ENCODE results near the gene INSIG2.

The INSIG2 gene

GRCh38 chr2:118112771-118113334 lies 24.6 kb downstream of the INSIG2 start:
- no peaks in the 10 kb centered on the region for H3K4me1 ChIP-seq (ENCODE audit: control insufficient read depth, insufficient read depth, low read length, poor library complexity, severe bottlenecking)
- H3K4me3 ChIP-seq (ENCODE audit: insufficient read depth, low read depth, low read length, poor library complexity, severe bottlenecking): no peak overlapping the region
- no peak for DNase-seq
- H3K36me3 ChIP-seq (ENCODE audit: control insufficient read depth, insufficient read depth, low read length): peaks cover 15% of the 10 kb centered on the region
- H3K27ac ChIP-seq (ENCODE audit: insufficient read depth, low read length, poor library complexity, severe bottlenecking): no peak overlapping the region
- H3K27me3 ChIP-seq (replicated peaks; ENCODE audit: control insufficient read depth, insufficient read depth, low read length, poor library complexity, severe bottlenecking): no peaks in the 10 kb centered on the region
- H3K9me3 ChIP-seq (ENCODE audit: control insufficient read depth, low read length): no peaks in the 10 kb centered on the region

GRCh38 chr2:118114863-118115262 lies 26.6 kb downstream of the INSIG2 start:
- H3K4me3 ChIP-seq (ENCODE audit: insufficient read depth, low read depth, low read length, poor library complexity, severe bottlenecking): no peak overlapping the region
- H3K4me1 ChIP-seq (ENCODE audit: control insufficient read depth, insufficient read depth, low read length, poor library complexity, severe bottlenecking): no peaks in the 10 kb centered on the region
- DNase-seq: no peak
- no peaks in the 10 kb centered on the region for H3K36me3 ChIP-seq (ENCODE audit: control insufficient read depth, insufficient read depth, low read length)
- H3K9me3 ChIP-seq (ENCODE audit: control insufficient read depth, low read length): no peaks in the 10 kb centered on the region
- no peaks in the 10 kb centered on the region for H3K27me3 ChIP-seq (replicated peaks; ENCODE audit: control insufficient read depth, insufficient read depth, low read length, poor library complexity, severe bottlenecking)
- H3K27ac ChIP-seq (ENCODE audit: insufficient read depth, low read length, poor library complexity, severe bottlenecking): no peak overlapping the region

GRCh38 chr2:118115761-118116160 lies 27.5 kb downstream of the INSIG2 start:
- Histone ChIP-seq H3K36me3 (ENCODE audit: control insufficient read depth, insufficient read depth, low read length) (no peaks in the 10 kb centered on the region), H3K9me3 (ENCODE audit: control insufficient read depth, low read length) (no peaks in the 10 kb centered on the region), H3K27me3 (replicated peaks; ENCODE audit: control insufficient read depth, insufficient read depth, low read length, poor library complexity, severe bottlenecking) (no peaks in the 10 kb centered on the region), H3K27ac (ENCODE audit: insufficient read depth, low read length, poor library complexity, severe bottlenecking) (no peak overlapping the region), H3K4me3 (ENCODE audit: insufficient read depth, low read depth, low read length, poor library complexity, severe bottlenecking) (no peak overlapping the region), H3K4me1 (ENCODE audit: control insufficient read depth, insufficient read depth, low read length, poor library complexity, severe bottlenecking) (no peaks in the 10 kb centered on the region)
- DNase-seq: no peak

GRCh38 chr2:118118479-118118878 lies 30.2 kb downstream of the INSIG2 start:
- no peak for DNase-seq
- H3K27me3 ChIP-seq (replicated peaks; ENCODE audit: control insufficient read depth, insufficient read depth, low read length, poor library complexity, severe bottlenecking): no peaks in the 10 kb centered on the region
- H3K4me3 ChIP-seq (ENCODE audit: insufficient read depth, low read depth, low read length, poor library complexity, severe bottlenecking): no peak overlapping the region
- H3K4me1 ChIP-seq (ENCODE audit: control insufficient read depth, insufficient read depth, low read length, poor library complexity, severe bottlenecking): no peaks in the 10 kb centered on the region
- H3K36me3 ChIP-seq (ENCODE audit: control insufficient read depth, insufficient read depth, low read length): no peaks in the 10 kb centered on the region
- no peaks in the 10 kb centered on the region for H3K9me3 ChIP-seq (ENCODE audit: control insufficient read depth, low read length)
- no peak overlapping the region for H3K27ac ChIP-seq (ENCODE audit: insufficient read depth, low read length, poor library complexity, severe bottlenecking)

GRCh38 chr2:118119158-118119727 lies 31.0 kb downstream of the INSIG2 start:
- Histone ChIP-seq H3K9me3 (ENCODE audit: control insufficient read depth, low read length) (no peaks in the 10 kb centered on the region), H3K4me1 (ENCODE audit: control insufficient read depth, insufficient read depth, low read length, poor library complexity, severe bottlenecking) (no peaks in the 10 kb centered on the region), H3K4me3 (ENCODE audit: insufficient read depth, low read depth, low read length, poor library complexity, severe bottlenecking) (no peak overlapping the region), H3K27ac (ENCODE audit: insufficient read depth, low read length, poor library complexity, severe bottlenecking) (no peak overlapping the region), H3K36me3 (ENCODE audit: control insufficient read depth, insufficient read depth, low read length) (no peaks in the 10 kb centered on the region), H3K27me3 (replicated peaks; ENCODE audit: control insufficient read depth, insufficient read depth, low read length, poor library complexity, severe bottlenecking) (no peaks in the 10 kb centered on the region)
- no peak for DNase-seq

GRCh38 chr2:118119761-118120400 lies 31.6 kb downstream of the INSIG2 start:
- Histone ChIP-seq H3K4me3 (ENCODE audit: insufficient read depth, low read depth, low read length, poor library complexity, severe bottlenecking) (no peak overlapping the region), H3K27me3 (replicated peaks; ENCODE audit: control insufficient read depth, insufficient read depth, low read length, poor library complexity, severe bottlenecking) (no peaks in the 10 kb centered on the region), H3K27ac (ENCODE audit: insufficient read depth, low read length, poor library complexity, severe bottlenecking) (no peak overlapping the region), H3K4me1 (ENCODE audit: control insufficient read depth, insufficient read depth, low read length, poor library complexity, severe bottlenecking) (no peaks in the 10 kb centered on the region), H3K36me3 (ENCODE audit: control insufficient read depth, insufficient read depth, low read length) (no peaks in the 10 kb centered on the region), H3K9me3 (ENCODE audit: control insufficient read depth, low read length) (no peaks in the 10 kb centered on the region)
- DNase-seq: no peak

GRCh38 chr2:118120401-118120780 lies 32.1 kb downstream of the INSIG2 start:
- Histone ChIP-seq H3K27ac (ENCODE audit: insufficient read depth, low read length, poor library complexity, severe bottlenecking) (no peak overlapping the region), H3K4me3 (ENCODE audit: insufficient read depth, low read depth, low read length, poor library complexity, severe bottlenecking) (no peak overlapping the region), H3K36me3 (ENCODE audit: control insufficient read depth, insufficient read depth, low read length) (no peaks in the 10 kb centered on the region), H3K4me1 (ENCODE audit: control insufficient read depth, insufficient read depth, low read length, poor library complexity, severe bottlenecking) (no peaks in the 10 kb centered on the region), H3K27me3 (replicated peaks; ENCODE audit: control insufficient read depth, insufficient read depth, low read length, poor library complexity, severe bottlenecking) (no peaks in the 10 kb centered on the region), H3K9me3 (ENCODE audit: control insufficient read depth, low read length) (no peaks in the 10 kb centered on the region)
- no peak for DNase-seq

GRCh38 chr2:118121101-118121500 lies 32.8 kb downstream of the INSIG2 start:
- H3K27me3 ChIP-seq (replicated peaks; ENCODE audit: control insufficient read depth, insufficient read depth, low read length, poor library complexity, severe bottlenecking): no peaks in the 10 kb centered on the region
- H3K9me3 ChIP-seq (ENCODE audit: control insufficient read depth, low read length): no peaks in the 10 kb centered on the region
- no peak overlapping the region for H3K4me3 ChIP-seq (ENCODE audit: insufficient read depth, low read depth, low read length, poor library complexity, severe bottlenecking)
- no peaks in the 10 kb centered on the region for H3K4me1 ChIP-seq (ENCODE audit: control insufficient read depth, insufficient read depth, low read length, poor library complexity, severe bottlenecking)
- no peak for DNase-seq
- no peak overlapping the region for H3K27ac ChIP-seq (ENCODE audit: insufficient read depth, low read length, poor library complexity, severe bottlenecking)
- H3K36me3 ChIP-seq (ENCODE audit: control insufficient read depth, insufficient read depth, low read length): no peaks in the 10 kb centered on the region

- DNase-seq: no peak
- H3K27me3 ChIP-seq (replicated peaks; ENCODE audit: control insufficient read depth, insufficient read depth, low read length, poor library complexity, severe bottlenecking): no peaks in the 10 kb centered on the region
- no peaks in the 10 kb centered on the region for H3K4me1 ChIP-seq (ENCODE audit: control insufficient read depth, insufficient read depth, low read length, poor library complexity, severe bottlenecking)
- no peaks in the 10 kb centered on the region for H3K9me3 ChIP-seq (ENCODE audit: control insufficient read depth, low read length)
- no peak overlapping the region for H3K27ac ChIP-seq (ENCODE audit: insufficient read depth, low read length, poor library complexity, severe bottlenecking)
- H3K4me3 ChIP-seq (ENCODE audit: insufficient read depth, low read depth, low read length, poor library complexity, severe bottlenecking): no peak overlapping the region
- no peaks in the 10 kb centered on the region for H3K36me3 ChIP-seq (ENCODE audit: control insufficient read depth, insufficient read depth, low read length)
Observed at GRCh38 chr2:118121986-118122524, 33.8 kb downstream of the INSIG2 start.

- H3K9me3 ChIP-seq (ENCODE audit: control insufficient read depth, low read length): no peaks in the 10 kb centered on the region
- DNase-seq: no peak
- no peak overlapping the region for H3K27ac ChIP-seq (ENCODE audit: insufficient read depth, low read length, poor library complexity, severe bottlenecking)
- H3K36me3 ChIP-seq (ENCODE audit: control insufficient read depth, insufficient read depth, low read length): no peaks in the 10 kb centered on the region
- no peak overlapping the region for H3K4me3 ChIP-seq (ENCODE audit: insufficient read depth, low read depth, low read length, poor library complexity, severe bottlenecking)
- H3K4me1 ChIP-seq (ENCODE audit: control insufficient read depth, insufficient read depth, low read length, poor library complexity, severe bottlenecking): no peaks in the 10 kb centered on the region
- no peaks in the 10 kb centered on the region for H3K27me3 ChIP-seq (replicated peaks; ENCODE audit: control insufficient read depth, insufficient read depth, low read length, poor library complexity, severe bottlenecking)
Observed at GRCh38 chr2:118122594-118123281, 34.5 kb downstream of the INSIG2 start.
